ENCODE data around the gene ST3GAL3. TPM values are rescaled to one million over a fixed set of nuclear protein-coding genes. Genes with fewer than 3 reads are reported as not detected.

ST3GAL3 gene
- total RNA-seq, 1 donor from 2014 or later, result 11.2 TPM

DNA sequence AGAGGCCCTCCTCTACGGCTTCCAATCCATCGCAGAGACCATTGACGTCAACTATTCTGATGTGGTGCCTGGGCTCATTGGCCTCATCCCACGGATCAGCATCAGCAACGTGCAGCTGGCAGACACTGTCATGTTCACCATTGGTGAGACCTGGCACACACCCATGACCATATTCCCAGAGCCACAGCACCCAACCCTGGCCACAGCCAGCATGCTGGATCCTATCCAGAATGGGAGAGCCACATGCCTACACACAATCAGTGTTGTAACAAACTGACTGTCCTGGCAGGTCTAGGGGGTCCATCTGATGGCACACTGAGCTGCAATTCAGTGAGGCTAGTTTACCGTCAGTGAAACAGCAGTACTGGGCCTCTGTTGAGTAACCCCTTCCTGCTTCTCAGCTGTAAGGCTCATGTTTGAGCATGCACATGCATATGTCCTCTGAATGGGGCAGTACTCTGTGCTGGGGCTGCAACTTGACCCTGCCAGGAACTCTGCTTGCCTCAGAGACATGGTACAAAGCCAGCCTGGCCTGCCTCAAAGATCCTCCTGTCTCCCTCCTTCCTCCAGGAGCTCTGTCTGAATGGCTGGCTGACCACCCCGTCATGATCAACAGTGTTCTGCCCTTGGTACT lies 250.2 kb downstream of the ST3GAL3 start:
- ATAC-seq (no peak), DNase-seq (ENCODE audit: low spot score) (no peak)

DNA sequence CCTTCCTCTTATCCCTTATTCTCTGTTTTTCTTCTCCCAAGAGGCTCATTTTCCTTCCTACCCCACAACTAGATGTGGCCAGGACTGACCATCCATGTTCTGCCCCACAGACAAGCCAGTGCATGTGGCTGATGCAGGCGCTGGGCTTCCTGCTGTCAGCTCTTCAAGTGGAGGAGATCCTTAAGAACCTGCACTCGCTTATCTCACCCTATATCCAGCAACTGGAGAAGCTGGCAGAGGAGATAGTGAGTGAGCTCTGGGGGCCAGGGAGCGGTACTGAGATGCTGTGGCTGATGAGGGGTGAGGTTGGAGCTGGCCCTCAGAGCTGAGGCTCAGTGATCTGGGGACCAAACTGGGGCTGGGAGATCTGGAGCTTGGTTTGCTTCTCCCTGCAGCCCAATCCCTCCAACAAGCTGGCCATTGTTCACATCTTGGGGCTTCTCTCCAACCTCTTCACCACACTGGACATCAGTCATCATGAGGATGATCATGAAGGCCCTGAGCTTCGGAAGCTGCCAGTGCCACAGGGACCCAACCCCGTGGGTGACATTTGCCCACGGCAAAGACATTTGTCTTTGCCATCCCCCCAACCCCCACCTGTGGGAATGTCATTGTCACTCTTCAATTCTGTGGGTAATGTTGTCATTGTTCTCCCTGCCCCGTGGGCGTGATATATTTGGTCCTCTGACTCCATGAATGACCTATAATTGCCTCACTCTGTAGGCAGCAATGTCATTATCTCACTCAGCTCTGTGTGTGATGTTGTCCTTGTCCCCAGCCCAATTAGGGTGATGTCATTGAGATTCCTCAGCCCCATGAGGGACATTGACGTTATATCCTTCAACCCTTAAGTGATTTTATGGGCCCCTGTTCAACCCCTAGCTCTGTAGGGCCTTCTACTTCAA lies 251.3 kb downstream of the ST3GAL3 start:
- ATAC-seq, result no peak
- no peak for DNase-seq (ENCODE audit: low spot score)

DNA sequence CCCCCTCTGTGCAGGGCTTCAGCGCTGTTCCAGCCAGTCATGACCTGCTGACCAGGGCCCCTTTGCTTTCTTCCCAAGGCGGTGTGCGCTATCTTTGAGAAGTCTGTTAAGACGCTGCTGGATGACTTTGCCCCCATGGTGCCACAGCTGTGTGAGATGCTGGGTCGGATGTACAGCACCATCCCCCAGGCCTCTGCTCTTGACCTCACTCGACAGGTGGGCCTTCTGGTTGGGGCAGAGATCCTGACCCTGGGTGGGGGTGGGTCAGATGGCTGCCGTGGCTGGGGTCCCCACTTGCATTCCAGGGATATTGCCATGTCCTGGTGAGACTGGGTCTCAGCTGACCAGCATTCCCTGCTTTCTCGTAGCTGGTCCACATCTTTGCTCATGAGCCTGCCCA lies 253.5 kb downstream of the ST3GAL3 start:
- no peak for ATAC-seq

DNA sequence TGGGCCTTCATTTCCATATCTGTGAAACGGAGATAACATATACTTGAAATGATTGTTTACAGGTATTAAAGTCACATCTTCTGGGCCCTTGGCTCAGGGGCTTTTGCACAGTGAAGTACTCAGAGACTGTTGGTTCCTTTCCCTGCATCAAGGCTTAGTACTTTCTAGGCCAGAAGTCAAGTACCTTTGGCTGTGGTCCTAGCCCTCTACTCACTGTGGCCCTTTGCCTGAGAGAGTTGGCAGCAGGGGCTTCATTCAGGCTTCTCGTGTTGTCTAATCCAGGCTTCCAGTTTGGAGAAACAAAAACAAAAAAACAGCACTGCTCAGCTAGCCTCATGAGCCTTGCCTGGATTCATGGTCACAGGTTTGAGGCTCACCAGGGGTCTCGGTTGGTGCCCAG lies 254.4 kb downstream of the ST3GAL3 start:
- no peak for ATAC-seq

More for the DNA sequence above, 253.5 kb downstream of the ST3GAL3 start:
- DNase-seq (ENCODE audit: low spot score), result no peak

DNA sequence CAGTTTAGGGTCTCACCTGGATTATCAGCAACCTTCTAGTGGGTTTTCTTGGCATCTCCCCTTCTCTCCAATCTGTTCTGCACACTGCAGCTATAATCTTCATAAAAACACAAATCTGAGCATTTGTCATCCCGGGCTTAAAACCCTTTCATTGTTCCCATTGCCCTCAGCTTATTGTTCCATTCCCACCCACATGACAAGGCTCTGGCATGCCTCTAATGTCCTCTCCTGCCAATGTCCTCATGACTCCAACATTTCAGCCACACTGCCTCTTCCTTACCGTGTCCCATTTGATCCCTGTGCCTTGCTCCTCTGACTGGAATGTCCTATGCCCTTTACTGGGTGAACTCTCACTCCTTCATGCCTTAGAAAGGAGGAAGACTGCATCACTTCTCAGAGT lies 255.0 kb downstream of the ST3GAL3 start:
- no peak for ATAC-seq
- DNase-seq (ENCODE audit: low spot score), result no peak

More for the DNA sequence above, 254.4 kb downstream of the ST3GAL3 start:
- DNase-seq (ENCODE audit: low spot score), result no peak

DNA sequence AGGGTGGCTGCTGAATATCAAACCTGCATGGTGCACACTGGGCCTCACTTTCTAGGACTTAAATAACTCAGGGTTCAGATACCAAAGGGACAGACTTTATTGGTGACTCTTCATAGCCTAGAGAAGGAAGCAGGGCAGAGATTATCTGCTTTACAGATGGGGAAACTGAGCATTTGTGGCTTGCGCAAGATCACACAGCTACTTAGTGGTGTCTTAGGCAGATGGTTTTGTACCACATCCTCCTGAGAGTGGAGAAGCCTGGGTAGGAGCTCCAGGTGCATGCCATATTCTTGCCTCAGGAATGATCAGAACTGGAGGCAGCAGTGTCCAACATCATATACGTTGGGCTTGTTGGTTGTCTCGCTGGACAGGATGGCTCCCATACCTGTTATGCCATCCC lies 255.7 kb downstream of the ST3GAL3 start:
- ATAC-seq (no peak), DNase-seq (ENCODE audit: low spot score) (no peak)

DNA sequence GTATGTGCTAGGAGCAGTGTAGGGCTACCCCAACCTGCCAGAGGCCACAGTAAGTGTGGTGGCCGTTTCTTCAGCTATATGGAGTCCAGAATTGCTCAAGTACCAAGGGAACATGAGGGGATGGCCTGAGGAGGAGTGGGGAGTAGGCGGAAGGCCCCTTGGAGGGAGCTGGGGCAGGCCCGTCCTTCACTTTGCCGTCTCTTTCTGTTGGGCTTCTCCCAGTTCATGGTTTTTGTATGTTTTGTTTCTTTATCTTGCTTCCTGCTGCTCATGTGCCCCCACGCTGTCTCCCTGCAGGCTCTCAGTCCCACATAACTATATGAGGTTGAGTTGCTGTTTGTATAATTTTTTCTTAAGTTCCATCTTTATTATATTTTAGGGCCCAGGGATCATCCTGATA lies 256.6 kb downstream of the ST3GAL3 start:
- DNase-seq (ENCODE audit: low spot score), result no peak
- ATAC-seq, result no peak

DNA sequence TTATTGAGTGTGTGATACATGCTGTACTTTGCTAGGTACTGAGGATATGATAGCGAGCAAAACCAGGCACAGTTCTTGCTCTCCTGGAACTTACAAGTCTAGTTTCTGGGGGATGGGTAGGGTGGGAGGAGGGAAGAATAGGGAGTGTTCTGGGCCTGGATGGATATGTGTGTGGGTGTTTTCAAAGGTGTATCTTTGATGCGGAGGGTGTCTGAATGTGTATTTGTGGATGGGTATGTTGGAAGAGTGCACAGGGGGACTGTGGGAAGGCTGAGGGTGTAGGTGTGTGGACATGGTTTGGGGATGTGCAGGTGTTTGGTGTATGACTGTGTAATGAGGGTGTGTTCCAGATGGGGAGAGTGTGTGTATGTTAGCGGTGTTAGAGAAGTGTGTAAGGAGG lies 258.0 kb downstream of the ST3GAL3 start:
- ATAC-seq, result no peak
- DNase-seq (ENCODE audit: low spot score), result no peak

DNA sequence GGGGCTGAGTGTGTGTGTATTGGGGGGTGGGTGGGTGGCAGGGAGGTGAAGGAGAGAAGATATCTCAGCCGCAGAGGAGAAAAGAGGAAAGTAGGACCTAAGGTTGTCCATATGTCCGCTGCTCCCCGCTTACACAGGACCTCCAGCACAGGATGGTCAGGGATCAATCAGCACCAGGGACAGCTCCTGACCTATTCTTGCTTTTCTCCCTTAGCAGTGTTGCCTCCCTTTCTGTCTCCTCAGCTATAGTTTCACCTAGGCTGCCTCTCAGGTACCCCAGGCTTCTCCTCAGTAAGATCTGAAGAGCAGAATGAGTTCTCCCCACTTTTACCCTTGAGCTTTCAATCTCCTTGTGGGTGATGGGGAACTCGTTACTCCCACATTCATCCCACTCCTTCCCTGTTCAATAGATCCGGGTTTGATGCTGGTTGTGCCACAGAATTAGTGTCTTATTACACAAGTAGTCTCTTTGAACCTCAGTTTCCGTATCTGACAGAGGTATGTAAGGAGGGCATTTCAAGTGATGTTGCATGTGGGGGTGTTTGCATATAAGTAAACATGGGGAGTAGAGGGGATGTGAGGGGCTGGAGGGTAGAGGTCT lies 261.1 kb downstream of the ST3GAL3 start:
- no peak for DNase-seq (ENCODE audit: low spot score)
- peak; percentile 11 for ATAC-seq

DNA sequence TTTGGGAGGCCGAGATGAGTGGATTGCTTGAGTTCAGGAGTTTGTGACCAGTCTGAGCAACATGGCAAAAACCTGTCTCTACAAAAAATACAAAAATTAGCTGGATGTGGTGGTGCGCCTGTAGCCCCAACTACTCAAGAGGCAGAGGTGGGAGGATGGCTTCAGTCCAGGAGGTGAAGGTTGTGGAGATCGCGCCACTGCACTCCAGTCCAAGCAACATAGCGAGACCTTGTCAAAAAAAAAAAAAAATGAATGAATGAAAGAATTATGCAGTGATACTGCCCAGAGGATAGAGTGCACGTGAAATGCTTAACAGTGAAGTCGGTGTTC lies 262.0 kb downstream of the ST3GAL3 start:
- no peak for ATAC-seq

DNA sequence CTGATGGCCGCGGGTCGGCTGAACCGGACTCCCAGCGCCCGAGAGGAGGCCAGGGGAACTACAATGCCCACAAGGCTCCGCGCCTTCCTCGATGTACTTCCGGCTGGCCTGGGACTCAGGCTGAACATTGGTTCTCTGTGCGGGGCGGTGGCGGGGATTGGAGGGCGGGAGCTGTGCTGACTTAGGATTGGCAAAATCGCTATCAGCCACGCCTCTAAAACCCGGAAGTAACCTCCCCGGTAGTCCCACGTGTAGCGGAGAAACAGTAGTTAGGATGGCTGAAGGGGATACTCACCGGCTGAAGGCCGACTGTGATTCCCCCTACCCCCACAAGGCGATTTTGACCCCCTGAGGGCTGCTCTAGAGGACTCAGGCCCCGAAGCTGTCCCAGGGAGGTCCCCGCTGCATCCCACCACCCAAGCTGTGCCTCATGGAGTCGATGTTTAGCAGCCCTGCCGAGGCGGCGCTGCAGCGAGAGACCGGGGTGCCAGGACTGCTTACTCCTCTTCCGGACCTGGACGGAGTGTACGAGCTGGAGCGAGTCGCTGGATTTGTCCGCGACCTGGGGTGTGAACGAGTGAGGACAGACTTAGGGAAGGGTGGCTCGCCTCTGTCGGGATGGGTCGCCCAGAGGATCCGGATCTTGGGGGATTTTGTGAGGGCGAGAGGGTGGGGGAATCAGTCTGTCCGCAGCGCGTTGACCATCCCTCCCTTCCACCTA lies 262.6 kb downstream of the ST3GAL3 start, which contains the start of gene DPH2:
DPH2 (plus strand) TSS at position 265 of the 721 bp plus-strand sequence; CDS start at position 431, 166 bp downstream.
- DNase-seq (ENCODE audit: low spot score), result peak; percentile 96
- ATAC-seq, result peak; percentile 87

More for the DNA sequence above, 262.0 kb downstream of the ST3GAL3 start:
- no peak for DNase-seq (ENCODE audit: low spot score)

DNA sequence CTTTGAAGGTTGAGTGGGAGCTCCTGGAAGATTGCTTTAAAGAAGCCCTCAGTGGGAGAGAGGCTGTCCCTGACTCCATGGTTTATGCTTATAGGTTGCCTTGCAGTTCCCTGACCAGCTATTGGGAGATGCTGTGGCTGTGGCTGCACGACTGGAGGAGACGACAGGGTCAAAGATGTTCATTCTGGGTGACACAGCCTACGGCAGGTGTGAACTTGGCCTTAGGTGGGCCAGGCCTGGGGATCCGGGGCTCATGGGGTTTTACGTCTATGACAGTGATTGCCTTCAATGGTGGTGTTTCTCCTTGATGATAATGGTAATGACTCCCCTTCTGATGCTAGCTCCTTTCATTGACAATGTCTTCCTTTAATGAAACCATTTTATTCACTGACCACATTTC lies 263.2 kb downstream of the ST3GAL3 start:
- DNase-seq (ENCODE audit: low spot score), result no peak
- ATAC-seq, result no peak

DNA sequence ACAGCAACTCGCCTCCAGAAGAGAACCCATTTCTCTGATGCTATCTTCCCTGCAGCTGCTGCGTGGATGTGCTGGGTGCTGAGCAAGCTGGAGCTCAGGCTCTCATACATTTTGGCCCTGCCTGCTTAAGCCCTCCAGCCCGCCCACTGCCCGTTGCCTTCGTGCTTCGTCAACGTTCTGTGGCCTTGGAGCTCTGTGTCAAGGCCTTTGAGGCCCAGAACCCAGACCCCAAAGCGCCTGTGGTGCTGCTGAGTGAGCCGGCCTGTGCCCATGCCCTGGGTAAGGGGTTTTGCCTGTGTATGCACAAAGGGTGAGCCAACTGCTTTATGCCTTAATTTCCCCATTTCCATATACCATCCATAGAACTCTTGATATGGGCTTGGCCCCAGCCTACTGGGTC lies 263.6 kb downstream of the ST3GAL3 start:
- DNase-seq (ENCODE audit: low spot score), result no peak
- ATAC-seq, result no peak

DNA sequence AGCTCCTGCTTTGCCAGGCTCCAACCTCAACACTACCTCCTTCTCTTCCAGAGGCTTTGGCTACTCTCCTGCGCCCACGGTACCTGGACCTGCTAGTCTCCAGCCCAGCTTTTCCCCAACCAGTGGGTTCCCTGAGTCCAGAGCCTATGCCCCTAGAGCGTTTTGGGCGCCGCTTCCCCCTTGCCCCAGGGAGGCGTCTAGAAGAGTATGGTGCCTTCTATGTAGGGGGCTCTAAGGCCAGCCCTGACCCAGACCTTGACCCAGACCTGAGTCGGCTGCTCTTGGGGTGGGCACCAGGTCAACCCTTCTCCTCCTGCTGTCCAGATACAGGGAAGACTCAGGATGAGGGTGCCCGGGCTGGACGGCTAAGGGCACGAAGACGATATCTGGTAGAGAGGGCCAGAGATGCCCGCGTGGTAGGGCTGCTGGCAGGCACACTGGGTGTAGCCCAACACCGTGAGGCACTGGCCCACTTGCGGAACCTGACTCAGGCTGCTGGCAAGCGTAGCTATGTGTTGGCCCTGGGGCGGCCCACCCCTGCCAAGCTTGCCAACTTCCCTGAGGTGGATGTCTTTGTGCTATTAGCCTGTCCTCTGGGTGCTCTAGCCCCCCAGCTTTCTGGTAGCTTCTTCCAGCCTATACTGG lies 264.1 kb downstream of the ST3GAL3 start:
- DNase-seq (ENCODE audit: low spot score) (no peak), ATAC-seq (no peak)

DNA sequence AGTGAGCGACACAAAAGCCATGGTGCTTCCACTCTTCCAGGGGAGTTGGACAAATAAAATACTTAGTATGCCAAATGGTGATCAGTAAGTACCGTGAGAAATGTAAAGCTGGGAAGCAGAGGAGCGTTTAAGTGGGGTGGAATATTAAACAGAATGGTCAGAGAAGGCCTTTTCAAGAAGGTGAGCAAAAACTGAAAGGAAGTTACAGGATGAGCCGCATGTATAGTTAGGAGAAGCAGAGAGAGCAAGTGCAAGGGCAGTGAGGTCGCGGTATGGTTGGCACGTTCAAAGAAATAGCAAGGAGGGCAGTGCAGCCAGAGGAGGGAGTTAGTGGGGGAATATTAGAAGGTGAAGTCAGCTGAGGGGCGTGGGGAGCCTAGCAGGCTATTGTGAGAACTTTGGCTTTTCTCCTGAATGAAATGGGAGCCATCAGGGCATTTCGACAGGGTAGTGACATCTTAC lies 266.7 kb downstream of the ST3GAL3 start:
- ATAC-seq (no peak), DNase-seq (ENCODE audit: low spot score) (no peak)

DNA sequence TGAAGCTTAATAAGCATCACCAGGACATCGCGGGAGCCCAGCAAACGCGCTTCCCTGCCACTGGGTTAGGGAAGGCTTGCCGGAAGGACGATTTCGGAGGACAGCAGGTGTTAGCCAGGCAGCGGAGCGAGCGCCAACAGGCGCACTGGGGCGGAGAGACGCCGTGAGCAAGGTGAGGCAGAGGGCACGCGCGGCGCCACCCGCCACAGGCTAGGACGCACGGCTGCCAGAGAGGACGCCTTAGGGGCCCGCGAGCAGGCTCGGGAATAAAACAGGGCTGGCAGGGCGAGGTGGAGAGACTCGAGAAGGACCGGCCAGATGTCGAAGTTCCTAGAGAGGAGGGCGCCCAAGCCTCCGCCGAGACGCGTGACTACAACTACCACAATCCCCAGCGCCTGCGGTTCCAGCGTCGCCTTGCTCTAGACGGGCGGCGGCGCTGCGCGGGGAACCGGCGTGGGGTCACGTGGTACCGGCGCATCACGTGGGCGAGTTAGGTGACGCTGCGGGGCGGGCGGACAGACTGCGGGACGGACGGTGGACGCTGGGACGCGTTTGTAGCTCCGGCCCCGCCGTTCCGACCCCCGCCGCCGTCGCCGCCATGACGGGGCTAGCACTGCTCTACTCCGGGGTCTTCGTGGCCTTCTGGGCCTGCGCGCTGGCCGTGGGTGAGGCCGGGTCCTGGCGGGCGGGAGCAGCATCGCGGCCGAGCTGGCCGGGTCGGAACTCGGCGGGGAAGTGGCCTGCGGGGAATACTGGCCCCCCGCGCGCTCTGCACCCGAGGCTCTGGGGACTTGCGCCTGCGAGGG lies 267.3 kb downstream of the ST3GAL3 start, which contains the start of gene ATP6V0B:
ATP6V0B (plus strand) TSS at position 518 of the 806 bp plus-strand sequence; CDS start at position 599, 81 bp downstream.
- ATAC-seq (peak; percentile 74), DNase-seq (ENCODE audit: low spot score) (peak; percentile 97)

DNA sequence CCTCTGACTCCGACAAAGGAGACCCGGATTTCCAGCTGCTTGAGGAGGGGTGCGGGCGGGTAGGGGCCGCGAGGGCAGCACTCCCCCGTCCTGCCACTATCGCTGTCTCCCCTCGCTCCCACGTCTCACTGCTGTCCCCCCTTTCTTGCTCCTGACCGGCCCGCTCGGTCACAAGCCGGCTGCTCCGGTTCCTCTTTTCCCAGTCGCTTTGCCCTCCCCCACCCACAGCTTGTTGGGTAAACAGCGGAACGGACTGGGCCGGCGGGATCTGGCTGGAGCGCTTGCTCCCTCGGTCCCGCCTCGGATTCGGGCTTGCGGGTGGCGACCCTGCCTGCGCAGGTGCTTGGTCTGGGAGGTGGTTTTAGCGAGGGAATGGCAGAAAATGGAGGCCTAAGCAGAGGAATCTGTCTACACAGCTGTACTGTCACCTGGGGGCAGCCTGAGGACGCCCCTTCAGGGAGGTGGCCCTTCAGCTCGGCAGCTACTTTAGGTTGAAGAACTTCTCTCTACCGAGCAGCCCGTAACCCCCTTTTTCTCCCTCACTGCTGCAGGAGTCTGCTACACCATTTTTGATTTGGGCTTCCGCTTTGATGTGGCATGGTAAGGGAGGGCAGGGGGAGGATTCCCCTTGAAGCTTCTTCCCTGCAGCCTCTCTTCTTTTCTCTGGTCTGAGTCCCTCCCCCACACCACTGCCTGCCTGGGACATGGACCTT lies 268.1 kb downstream of the ST3GAL3 start:
- DNase-seq (ENCODE audit: low spot score) (peak; percentile 72), ATAC-seq (peak; percentile 44)

DNA sequence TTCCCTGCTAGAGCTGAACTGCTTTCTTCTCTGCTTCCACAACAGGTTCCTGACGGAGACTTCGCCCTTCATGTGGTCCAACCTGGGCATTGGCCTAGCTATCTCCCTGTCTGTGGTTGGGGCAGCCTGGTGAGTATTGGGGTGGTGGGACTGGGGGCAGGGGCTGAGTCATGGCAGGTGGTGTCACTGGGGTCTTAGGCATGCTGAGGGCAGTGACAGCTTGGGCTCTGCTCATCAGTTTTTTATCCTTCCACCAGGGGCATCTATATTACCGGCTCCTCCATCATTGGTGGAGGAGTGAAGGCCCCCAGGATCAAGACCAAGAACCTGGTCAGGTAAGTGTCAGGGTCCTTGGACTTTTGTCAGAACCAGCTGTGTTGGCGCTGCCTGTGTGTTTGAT lies 268.7 kb downstream of the ST3GAL3 start:
- no peak for ATAC-seq
- no peak for DNase-seq (ENCODE audit: low spot score)

DNA sequence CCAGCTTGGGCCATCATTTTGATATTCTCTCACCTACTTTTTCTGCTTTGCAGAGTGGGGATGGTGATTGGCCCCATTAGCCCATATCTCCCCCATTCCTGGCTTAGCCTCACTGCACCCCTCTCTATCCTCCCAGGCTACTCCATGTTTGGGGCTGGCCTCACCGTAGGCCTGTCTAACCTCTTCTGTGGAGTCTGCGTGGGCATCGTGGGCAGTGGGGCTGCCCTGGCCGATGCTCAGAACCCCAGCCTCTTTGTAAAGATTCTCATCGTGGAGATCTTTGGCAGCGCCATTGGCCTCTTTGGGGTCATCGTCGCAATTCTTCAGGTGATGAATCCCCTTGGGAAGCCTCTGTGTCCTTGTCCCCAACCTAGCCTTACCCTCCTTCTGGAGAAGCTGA lies 269.6 kb downstream of the ST3GAL3 start:
- DNase-seq (ENCODE audit: low spot score) (no peak), ATAC-seq (no peak)
